ENCODE data around the gene TBC1D9.
"Not testable (repeated sequence)": the region's sequence is repeated elsewhere in the genome, so short reads cannot be mapped to it uniquely, and the experiment has no call there.

Gene TBC1D9

GRCh38 chr4:140755774-140756318, 339 bp downstream of the TBC1D9 start:
- Histone ChIP-seq H3K9me3 (ENCODE audit: control insufficient read depth in 2 of 2, low read length in 2 of 2) (no peaks in the 10 kb centered on the region), H3K27ac (ENCODE audit: low read depth in 2 of 2, low read length in 2 of 2) (peak overlapping the region; percentile 97), H3K4me3 (ENCODE audit: low read length in 2 of 2) (peak overlapping the region; percentile 79 to 85), H3K27me3 (ENCODE audit: control insufficient read depth in 2 of 2, insufficient read depth in 2 of 2, low read length in 2 of 2) (no peaks in the 10 kb centered on the region), H3K9ac (ENCODE audit: low read depth in 1 of 2, low read length in 2 of 2) (peak overlapping the region; percentile 91 to 94), H3K4me1 (ENCODE audit: control insufficient read depth in 2 of 2, insufficient read depth in 2 of 2, low read length in 2 of 2) (peaks cover 0 to 11% of the 10 kb centered on the region in 2 donors), H3K36me3 (ENCODE audit: control insufficient read depth in 2 of 2, insufficient read depth in 2 of 2, low read length in 2 of 2) (no peaks in the 10 kb centered on the region)

- Histone ChIP-seq H3K9ac (ENCODE audit: low read depth in 1 of 2, low read length in 2 of 2) (peak overlapping the region; percentile 56 to 94), H3K4me3 (ENCODE audit: low read length in 2 of 2) (peak overlapping the region; percentile 79 to 85), H3K27ac (ENCODE audit: low read depth in 2 of 2, low read length in 2 of 2) (peak overlapping the region; percentile 97), H3K27me3 (ENCODE audit: control insufficient read depth in 2 of 2, insufficient read depth in 2 of 2, low read length in 2 of 2) (no peaks in the 10 kb centered on the region), H3K4me1 (ENCODE audit: control insufficient read depth in 2 of 2, insufficient read depth in 2 of 2, low read length in 2 of 2) (peaks cover 0 to 11% of the 10 kb centered on the region in 2 donors), H3K36me3 (ENCODE audit: control insufficient read depth in 2 of 2, insufficient read depth in 2 of 2, low read length in 2 of 2) (no peaks in the 10 kb centered on the region), H3K9me3 (ENCODE audit: control insufficient read depth in 2 of 2, low read length in 2 of 2) (no peaks in the 10 kb centered on the region)
Observed at GRCh38 chr4:140754918-140755773, 1.0 kb downstream of the TBC1D9 start.

GRCh38 chr4:140753329-140753728, 2.9 kb downstream of the TBC1D9 start:
- Histone ChIP-seq H3K36me3 (ENCODE audit: control insufficient read depth in 2 of 2, insufficient read depth in 2 of 2, low read length in 2 of 2) (no peaks in the 10 kb centered on the region), H3K9ac (ENCODE audit: low read depth in 1 of 2, low read length in 2 of 2) (no peak overlapping the region), H3K4me1 (ENCODE audit: control insufficient read depth in 2 of 2, insufficient read depth in 2 of 2, low read length in 2 of 2) (peaks cover 0 to 11% of the 10 kb centered on the region in 2 donors), H3K9me3 (ENCODE audit: control insufficient read depth in 2 of 2, low read length in 2 of 2) (no peaks in the 10 kb centered on the region), H3K4me3 (ENCODE audit: low read length in 2 of 2) (no peak overlapping the region), H3K27me3 (ENCODE audit: control insufficient read depth in 2 of 2, insufficient read depth in 2 of 2, low read length in 2 of 2) (no peaks in the 10 kb centered on the region), H3K27ac (ENCODE audit: low read depth in 2 of 2, low read length in 2 of 2) (no peak overlapping the region)

- peaks cover 0 to 11% of the 10 kb centered on the region in 2 donors for H3K4me1 ChIP-seq (ENCODE audit: control insufficient read depth in 2 of 2, insufficient read depth in 2 of 2, low read length in 2 of 2)
- H3K9me3 ChIP-seq (ENCODE audit: control insufficient read depth in 2 of 2, low read length in 2 of 2) = no peaks in the 10 kb centered on the region
- H3K27me3 ChIP-seq (ENCODE audit: control insufficient read depth in 2 of 2, insufficient read depth in 2 of 2, low read length in 2 of 2) = no peaks in the 10 kb centered on the region
- H3K36me3 ChIP-seq (ENCODE audit: control insufficient read depth in 2 of 2, insufficient read depth in 2 of 2, low read length in 2 of 2) = no peaks in the 10 kb centered on the region
- no peak overlapping the region for H3K9ac ChIP-seq (ENCODE audit: low read depth in 1 of 2, low read length in 2 of 2)
- H3K4me3 ChIP-seq (ENCODE audit: low read length in 2 of 2) = no peak overlapping the region
- H3K27ac ChIP-seq (ENCODE audit: low read depth in 2 of 2, low read length in 2 of 2) = no peak overlapping the region
Observed at GRCh38 chr4:140752291-140753068, 3.7 kb downstream of the TBC1D9 start.

- Histone ChIP-seq H3K27me3 (ENCODE audit: control insufficient read depth in 2 of 2, insufficient read depth in 2 of 2, low read length in 2 of 2) (no peaks in the 10 kb centered on the region), H3K4me3 (ENCODE audit: low read length in 2 of 2) (no peak overlapping the region), H3K36me3 (ENCODE audit: control insufficient read depth in 2 of 2, insufficient read depth in 2 of 2, low read length in 2 of 2) (no peaks in the 10 kb centered on the region), H3K4me1 (ENCODE audit: control insufficient read depth in 2 of 2, insufficient read depth in 2 of 2, low read length in 2 of 2) (peaks cover 0 to 5% of the 10 kb centered on the region in 2 donors), H3K9ac (ENCODE audit: low read depth in 1 of 2, low read length in 2 of 2) (no peak overlapping the region), H3K9me3 (ENCODE audit: control insufficient read depth in 2 of 2, low read length in 2 of 2) (no peaks in the 10 kb centered on the region), H3K27ac (ENCODE audit: low read depth in 2 of 2, low read length in 2 of 2) (no peak overlapping the region)
Observed at GRCh38 chr4:140750470-140750869, 5.7 kb downstream of the TBC1D9 start.

- Histone ChIP-seq H3K9me3 (ENCODE audit: control insufficient read depth in 2 of 2, low read length in 2 of 2) (no peaks in the 10 kb centered on the region), H3K4me3 (ENCODE audit: low read length in 2 of 2) (no peak overlapping the region), H3K36me3 (ENCODE audit: control insufficient read depth in 2 of 2, insufficient read depth in 2 of 2, low read length in 2 of 2) (no peaks in the 10 kb centered on the region), H3K27me3 (ENCODE audit: control insufficient read depth in 2 of 2, insufficient read depth in 2 of 2, low read length in 2 of 2) (no peaks in the 10 kb centered on the region), H3K4me1 (ENCODE audit: control insufficient read depth in 2 of 2, insufficient read depth in 2 of 2, low read length in 2 of 2) (peaks cover 0 to 3% of the 10 kb centered on the region in 2 donors), H3K9ac (ENCODE audit: low read depth in 1 of 2, low read length in 2 of 2) (no peak overlapping the region), H3K27ac (ENCODE audit: low read depth in 2 of 2, low read length in 2 of 2) (no peak overlapping the region)
Observed at GRCh38 chr4:140748171-140748570, 8.0 kb downstream of the TBC1D9 start.

- H3K9ac ChIP-seq (ENCODE audit: low read depth in 1 of 2, low read length in 2 of 2); H3K36me3 ChIP-seq (ENCODE audit: control insufficient read depth in 2 of 2, insufficient read depth in 2 of 2, low read length in 2 of 2); H3K27me3 ChIP-seq (ENCODE audit: control insufficient read depth in 2 of 2, insufficient read depth in 2 of 2, low read length in 2 of 2); H3K27ac ChIP-seq (ENCODE audit: low read depth in 2 of 2, low read length in 2 of 2); H3K4me3 ChIP-seq (ENCODE audit: low read length in 2 of 2); H3K4me1 ChIP-seq (ENCODE audit: control insufficient read depth in 2 of 2, insufficient read depth in 2 of 2, low read length in 2 of 2); H3K9me3 ChIP-seq (ENCODE audit: control insufficient read depth in 2 of 2, low read length in 2 of 2): not testable (repeated sequence)
Observed at GRCh38 chr4:140746546-140746945, 9.6 kb downstream of the TBC1D9 start.

- Histone ChIP-seq H3K9ac (ENCODE audit: low read depth in 1 of 2, low read length in 2 of 2) (no peak overlapping the region), H3K27ac (ENCODE audit: low read depth in 2 of 2, low read length in 2 of 2) (peak overlapping the region in 1 of 2 donors; percentile 24), H3K9me3 (ENCODE audit: control insufficient read depth in 2 of 2, low read length in 2 of 2) (no peaks in the 10 kb centered on the region), H3K4me1 (ENCODE audit: control insufficient read depth in 2 of 2, insufficient read depth in 2 of 2, low read length in 2 of 2) (peaks cover 0 to 3% of the 10 kb centered on the region in 2 donors), H3K36me3 (ENCODE audit: control insufficient read depth in 2 of 2, insufficient read depth in 2 of 2, low read length in 2 of 2) (no peaks in the 10 kb centered on the region), H3K4me3 (ENCODE audit: low read length in 2 of 2) (no peak overlapping the region), H3K27me3 (ENCODE audit: control insufficient read depth in 2 of 2, insufficient read depth in 2 of 2, low read length in 2 of 2) (no peaks in the 10 kb centered on the region)
Observed at GRCh38 chr4:140744421-140744820, 11.8 kb downstream of the TBC1D9 start.

GRCh38 chr4:140743194-140743931, 12.8 kb downstream of the TBC1D9 start:
- Histone ChIP-seq H3K4me3 (ENCODE audit: low read length in 2 of 2) (peak overlapping the region in 1 of 2 donors; percentile 4), H3K27ac (ENCODE audit: low read depth in 2 of 2, low read length in 2 of 2) (peak overlapping the region; percentile 58)

More at GRCh38 chr4:140743194-140743931, 12.8 kb downstream of the TBC1D9 start:
- Histone ChIP-seq H3K9ac (ENCODE audit: low read depth in 1 of 2, low read length in 2 of 2) (no peak overlapping the region), H3K4me1 (ENCODE audit: control insufficient read depth in 2 of 2, insufficient read depth in 2 of 2, low read length in 2 of 2) (peaks cover 0 to 3% of the 10 kb centered on the region in 2 donors), H3K36me3 (ENCODE audit: control insufficient read depth in 2 of 2, insufficient read depth in 2 of 2, low read length in 2 of 2) (no peaks in the 10 kb centered on the region), H3K27me3 (ENCODE audit: control insufficient read depth in 2 of 2, insufficient read depth in 2 of 2, low read length in 2 of 2) (no peaks in the 10 kb centered on the region), H3K9me3 (ENCODE audit: control insufficient read depth in 2 of 2, low read length in 2 of 2) (no peaks in the 10 kb centered on the region)
